Measurements from ENCODE around the gene IQCN. TPM values are rescaled to one million over a fixed set of nuclear protein-coding genes. Genes with fewer than 3 reads are reported as not detected.
A peak's percentile ranks its signal among the peaks of the same experiment; 100 is the strongest.

The IQCN gene
- total RNA-seq, 1 experiment from 2014 or later = 0.61 TPM

GRCh38 chr19:18281082-18282020 is 7.1 kb upstream of the IQCN start, which contains the start of gene JUND (continued):
- TF ChIP-seq E2F4 (CRISPR knock-in tag; IDR thresholded peaks at IDR 0.05; ENCODE audit: borderline replicate concordance, low read depth) (peak; percentile 71; the same call in 1 of the 2 replicates), SP1 (CRISPR knock-in tag; conservative IDR thresholded peaks at IDR 0.05) (peak; percentile 95), MYBL2 (CRISPR knock-in tag; IDR thresholded peaks at IDR 0.05) (no peak), TP53 (CRISPR knock-in tag; IDR thresholded peaks at IDR 0.05) (peak; percentile 70; the same call in 1 of the 2 replicates), FOXJ3 (CRISPR knock-in tag; IDR thresholded peaks at IDR 0.05; ENCODE audit: borderline replicate concordance) (no peak), GRHL2 (CRISPR knock-in tag; IDR thresholded peaks at IDR 0.05; ENCODE audit: insufficient replicate concordance, severe bottlenecking) (no peak), ZNF219 (CRISPR knock-in tag; IDR thresholded peaks at IDR 0.05; ENCODE audit: borderline replicate concordance) (no peak), RORB (CRISPR knock-in tag; IDR thresholded peaks at IDR 0.05) (peak; percentile 90), NFATC4 (CRISPR knock-in tag; IDR thresholded peaks at IDR 0.05) (peak; percentile 87; the same call in 1 of the 2 replicates), ATF1 (CRISPR knock-in tag; IDR thresholded peaks at IDR 0.05) (no peak), ZNF671 (CRISPR knock-in tag; IDR thresholded peaks at IDR 0.05) (peak; percentile 94), ZBTB43 (CRISPR knock-in tag; IDR thresholded peaks at IDR 0.05) (peak; percentile 59; the same call in 1 of the 2 replicates), CBFB (CRISPR knock-in tag; IDR thresholded peaks at IDR 0.05; ENCODE audit: low read depth) (peak; percentile 90; the same call in 1 of the 2 replicates), ZNF317 (CRISPR knock-in tag; IDR thresholded peaks at IDR 0.05; ENCODE audit: borderline replicate concordance, low read depth) (no peak), ZBTB21 (CRISPR knock-in tag; IDR thresholded peaks at IDR 0.05; ENCODE audit: borderline replicate concordance) (0 out of 2 replicates have a peak, but pooled peaks have one; percentile 56), USF1 (CRISPR knock-in tag; IDR thresholded peaks at IDR 0.05) (no peak), NFYB (CRISPR knock-in tag; conservative IDR thresholded peaks at IDR 0.05; ENCODE audit: low read depth) (peak; percentile 84), ZNF416 (CRISPR knock-in tag; IDR thresholded peaks at IDR 0.05) (peak; percentile 87; the same call in 1 of the 2 replicates), NFE2L1 (CRISPR knock-in tag; IDR thresholded peaks at IDR 0.05) (0 out of 2 replicates have a peak, but pooled peaks have one; percentile 48), ERG (CRISPR knock-in tag; IDR thresholded peaks at IDR 0.05) (peak; percentile 79; the same call in 1 of the 2 replicates), JUN (CRISPR knock-in tag; IDR thresholded peaks at IDR 0.05) (peak; percentile 19; the same call in 1 of the 2 replicates), CREM (CRISPR knock-in tag; IDR thresholded peaks at IDR 0.05) (no peak; the same call in 1 of the 2 replicates), ELF4 (CRISPR knock-in tag; IDR thresholded peaks at IDR 0.05; ENCODE audit: low read depth) (0 out of 2 replicates have a peak, but pooled peaks have one; percentile 29)

Measured in WTC11 (cell line).